ENCODE measurements around the gene MRPL51. TPM values are rescaled to one million over a fixed set of nuclear protein-coding genes. Genes with fewer than 3 reads are reported as not detected.

The MRPL51 gene
- total RNA-seq, 1 donor, result 113 TPM

Other genes starting within 250 kb of the MRPL51 start
- gene PLEKHG6, start 182.6 kb downstream of the MRPL51 start, total RNA-seq (ENCODE audit: low replicate concordance), result not detected in 2 replicates
- 146 and 207 TPM in 2 replicates for gene TNFRSF1A, start 151.2 kb downstream of the MRPL51 start, total RNA-seq (ENCODE audit: low replicate concordance)
- under 0.01 TPM in 1 of 2 replicates, not detected in the other for gene SCNN1A, start 117.7 kb downstream of the MRPL51 start, total RNA-seq (ENCODE audit: low replicate concordance)
- 71.8 and 93.7 TPM in 2 replicates for gene LTBR, start 109.1 kb downstream of the MRPL51 start, total RNA-seq (ENCODE audit: low replicate concordance)
- gene CD27, start 48.3 kb downstream of the MRPL51 start, total RNA-seq (ENCODE audit: low replicate concordance), result 0.18 TPM in 1 of 2 replicates, not detected in the other
- gene TAPBPL, start 41.2 kb downstream of the MRPL51 start, total RNA-seq (ENCODE audit: low replicate concordance), result 8.9 and 19.7 TPM in 2 replicates
- gene VAMP1, start 22.6 kb downstream of the MRPL51 start, total RNA-seq (ENCODE audit: low replicate concordance), result 9.0 and 26.6 TPM in 2 replicates
- 43.1 and 45.1 TPM in 2 replicates for gene NCAPD2, start 840 bp upstream of the MRPL51 start, total RNA-seq (ENCODE audit: low replicate concordance)
- gene GAPDH, start 41.3 kb upstream of the MRPL51 start, total RNA-seq (ENCODE audit: low replicate concordance), result 1,521 and 5,776 TPM in 2 replicates
- 12.7 and 17.2 TPM in 2 replicates for gene IFFO1, start 62.8 kb upstream of the MRPL51 start, total RNA-seq (ENCODE audit: low replicate concordance)
- 24.0 and 54.6 TPM in 2 replicates for gene NOP2, start 75.0 kb upstream of the MRPL51 start, total RNA-seq (ENCODE audit: low replicate concordance)
- 161 and 462 TPM in 2 replicates for gene CHD4, start 114.1 kb upstream of the MRPL51 start, total RNA-seq (ENCODE audit: low replicate concordance)
- not detected in 2 replicates for gene LPAR5, start 142.7 kb upstream of the MRPL51 start, total RNA-seq (ENCODE audit: low replicate concordance)
- gene ACRBP, start 154.2 kb upstream of the MRPL51 start, total RNA-seq (ENCODE audit: low replicate concordance), result 0.36 and 0.49 TPM in 2 replicates
- gene ING4, start 169.9 kb upstream of the MRPL51 start, total RNA-seq (ENCODE audit: low replicate concordance), result 34.1 and 51.2 TPM in 2 replicates
- 17.7 and 29.5 TPM in 2 replicates for gene ZNF384, start 196.1 kb upstream of the MRPL51 start, total RNA-seq (ENCODE audit: low replicate concordance)
- 0.45 TPM in 1 of 2 replicates, not detected in the other for gene PIANP, start 207.6 kb upstream of the MRPL51 start, total RNA-seq (ENCODE audit: low replicate concordance)
- 71.1 and 86.0 TPM in 2 replicates for gene COPS7A, start 230.8 kb upstream of the MRPL51 start, total RNA-seq (ENCODE audit: low replicate concordance)

All from fibroblast of the aortic adventitia (primary cell).